ENCODE data around the gene TWSG1. TPM values are rescaled to one million over a fixed set of nuclear protein-coding genes. Genes with fewer than 3 reads are reported as not detected.

The TWSG1 gene
- total RNA-seq: 1 to 10 TPM; 5.1 to 6.0 TPM
- 1 to 10 TPM; 4.1 to 4.8 TPM for polyA plus RNA-seq

DNA sequence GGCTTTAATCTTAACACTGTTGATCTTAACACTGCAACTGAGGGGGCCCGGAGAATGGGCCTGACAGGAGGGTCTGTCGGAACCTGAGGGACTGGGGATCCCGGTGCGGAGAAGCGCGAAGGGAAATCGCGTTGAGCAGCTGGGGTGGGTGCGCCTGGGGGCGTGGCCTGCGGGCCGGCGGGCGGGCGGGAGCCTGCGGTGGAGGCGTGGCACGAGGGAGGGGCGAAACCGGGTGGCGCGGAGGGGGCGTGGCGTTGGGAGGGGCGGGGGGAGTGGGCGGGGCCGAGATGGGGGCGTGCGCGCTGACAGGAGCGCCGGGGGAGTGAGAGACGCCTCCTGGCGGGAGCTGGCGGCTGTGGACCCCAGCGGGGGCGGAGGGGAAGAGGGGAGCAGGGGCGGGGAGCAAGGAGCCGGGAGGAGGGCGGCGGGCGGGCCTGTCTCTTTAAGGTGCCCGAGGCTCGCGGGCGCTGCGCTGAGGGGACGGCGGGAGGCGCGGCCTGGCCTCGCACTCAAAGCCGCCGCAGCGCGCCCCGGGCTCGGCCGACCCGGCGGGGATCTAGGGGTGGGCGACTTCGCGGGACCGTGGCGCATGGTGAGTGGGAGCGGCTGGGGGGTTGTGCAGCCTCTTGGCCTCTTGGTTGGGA is at the start of gene TWSG1:
Gene TWSG1, plus strand, starts transcription at position 445 of the 644 bp plus-strand sequence. CDS start 2,457 bp downstream, outside the sequence.
- Histone ChIP-seq H3K27me3 (ENCODE audit: insufficient read depth, low read length) (no peaks in the 10 kb centered on the region), H3K36me3 (ENCODE audit: insufficient read depth, low read length) (no peaks in the 10 kb centered on the region), H3K9me3 (ENCODE audit: control insufficient read depth in 1 of 2, low read length in 2 of 2) (no peaks in the 10 kb centered on the region), H3K4me1 (ENCODE audit: insufficient read depth, low read length) (peaks cover 17% of the 10 kb centered on the region), H3K4me3 (ENCODE audit: low read length in 2 of 2) (peak within 1 kb of the TSS; percentile 76 to 90), H3K27ac (ENCODE audit: low read depth, low read length) (peak within 1 kb of the TSS; percentile 57)
- intact Hi-C loops (cut with micrococcal nuclease): loop anchor here (1.0 to 2.0 kb wide), 8 partner anchors 141 to 630 kb away; partner anchors contain the start of genes ANKRD12, NDUFV2, RALBP1 and VAPA
- peak within 1 kb of the TSS; percentile 83 to 93 (median 91) for H3K27ac Mint-ChIP-seq
- peaks cover 0 to 2% (median 0%) of the 10 kb centered on the region in 8 donors for H3K9me3 Mint-ChIP-seq
- peaks cover 4 to 5% of the 10 kb centered on the region in 2 donors for H3K36me3 Mint-ChIP-seq
- CTCF ChIA-PET (ENCODE audit: partially characterized antibody): interaction anchor here (1.4 to 1.9 kb wide), 6 partner anchors 30 to 264 kb away, joined by 3 to 8 read pairs (median 4); partner anchors contain the start of gene NDUFV2
- POLR2A ChIA-PET (ENCODE audit: partially characterized antibody): interaction anchor here (0.9 to 2.4 kb wide), 10 partner anchors 58 to 261 kb away, joined by 3 to 10 read pairs (median 4); partner anchors contain the start of genes ANKRD12, NDUFV2 and RALBP1
- peak within 1 kb of the TSS; percentile 85 to 96 (median 90) for H3K4me3 Mint-ChIP-seq
- peaks cover 8 to 27% (median 18%) of the 10 kb centered on the region in 4 donors for H3K4me1 Mint-ChIP-seq
- peaks cover 1 to 6% of the 10 kb centered on the region in 2 donors for H3K27me3 Mint-ChIP-seq
- peak; percentile 90 to 94 (median 91) for DNase-seq

DNA sequence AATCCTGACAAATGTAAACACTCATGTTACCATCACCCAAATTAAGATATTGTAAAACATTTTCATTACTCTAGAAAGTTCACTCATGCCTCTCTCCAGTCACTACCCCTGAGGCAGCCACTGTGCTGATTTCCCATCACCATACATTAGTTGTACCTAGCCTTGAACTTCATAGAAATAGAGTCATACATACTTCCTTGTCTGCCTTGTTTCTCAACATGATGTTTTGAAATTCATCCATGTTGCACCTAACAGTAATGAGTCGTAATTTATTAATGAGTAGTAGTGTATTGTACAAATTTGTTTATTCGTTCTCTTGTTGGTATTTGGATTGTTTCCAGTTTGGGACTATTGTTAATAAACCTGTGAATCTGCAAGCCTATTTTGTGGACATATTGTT is 49.0 kb upstream of the TWSG1 start:
- H3K9me3 ChIP-seq (ENCODE audit: control insufficient read depth in 1 of 2, low read length in 2 of 2): peaks cover 0 to under 1% of the 10 kb centered on the region in 2 donors
- H3K9me3 Mint-ChIP-seq: peaks cover 0 to 12% (median 6%) of the 10 kb centered on the region in 8 donors
- H3K27me3 ChIP-seq (ENCODE audit: insufficient read depth, low read length): no peaks in the 10 kb centered on the region
- no peak overlapping the region for H3K27ac ChIP-seq (ENCODE audit: low read depth, low read length)
- no peak overlapping the region for H3K4me3 ChIP-seq (ENCODE audit: low read length in 2 of 2)
- peaks cover 30 to 32% of the 10 kb centered on the region in 2 donors for H3K36me3 Mint-ChIP-seq
- H3K4me1 ChIP-seq (ENCODE audit: insufficient read depth, low read length): no peaks in the 10 kb centered on the region
- intact Hi-C loops (cut with micrococcal nuclease): no loop called here
- ChIA-PET POLR2A (ENCODE audit: partially characterized antibody) (no interaction called here), CTCF (ENCODE audit: partially characterized antibody) (no interaction called here)
- H3K4me3 Mint-ChIP-seq: no peak overlapping the region
- no peaks in the 10 kb centered on the region for H3K36me3 ChIP-seq (ENCODE audit: insufficient read depth, low read length)
- no peak for DNase-seq
- no peaks in the 10 kb centered on the region for H3K27me3 Mint-ChIP-seq
- H3K27ac Mint-ChIP-seq: no peak overlapping the region
- H3K4me1 Mint-ChIP-seq: peaks cover 0 to 5% (median 0%) of the 10 kb centered on the region in 4 donors

DNA sequence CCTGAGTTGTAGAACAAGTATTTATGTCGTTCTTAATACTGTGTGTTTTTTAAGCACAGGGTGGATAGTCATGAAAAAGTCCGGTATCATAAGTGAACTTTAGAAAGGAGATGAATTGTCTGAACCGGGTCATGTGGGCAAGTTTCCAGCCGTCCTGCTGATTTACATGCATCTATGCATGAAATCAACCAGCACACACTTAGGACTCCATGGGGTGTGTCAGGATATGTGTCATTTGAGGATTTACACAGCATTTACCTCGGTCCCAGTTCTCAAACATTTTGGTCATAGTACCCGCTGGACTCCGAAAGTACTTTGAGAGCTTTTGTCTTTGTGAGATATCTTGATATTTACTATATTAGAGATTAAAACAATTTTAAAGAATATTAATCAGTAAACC is 47.5 kb upstream of the TWSG1 start:
- peaks cover 0 to 5% (median 0%) of the 10 kb centered on the region in 4 donors for H3K4me1 Mint-ChIP-seq
- Histone ChIP-seq H3K36me3 (ENCODE audit: insufficient read depth, low read length) (no peaks in the 10 kb centered on the region), H3K4me3 (ENCODE audit: low read length in 2 of 2) (no peak overlapping the region), H3K27me3 (ENCODE audit: insufficient read depth, low read length) (no peaks in the 10 kb centered on the region), H3K4me1 (ENCODE audit: insufficient read depth, low read length) (no peaks in the 10 kb centered on the region), H3K27ac (ENCODE audit: low read depth, low read length) (no peak overlapping the region), H3K9me3 (ENCODE audit: control insufficient read depth in 1 of 2, low read length in 2 of 2) (peaks cover 0 to 5% of the 10 kb centered on the region in 2 donors)
- no peak overlapping the region for H3K4me3 Mint-ChIP-seq
- intact Hi-C loops (cut with micrococcal nuclease): no loop called here
- DNase-seq: no peak
- H3K9me3 Mint-ChIP-seq: peaks cover 0 to 21% (median 17%) of the 10 kb centered on the region in 8 donors
- ChIA-PET POLR2A (ENCODE audit: partially characterized antibody) (no interaction called here), CTCF (ENCODE audit: partially characterized antibody) (interaction anchor here (1.1 kb wide), 1 partner anchor 16 kb away, joined by 3 read pairs; no protein-coding TSS in a partner anchor)
- peak overlapping the region in 1 of 7 donors; percentile 0 for H3K27ac Mint-ChIP-seq
- peaks cover 20 to 28% of the 10 kb centered on the region in 2 donors for H3K36me3 Mint-ChIP-seq
- no peaks in the 10 kb centered on the region for H3K27me3 Mint-ChIP-seq

DNA sequence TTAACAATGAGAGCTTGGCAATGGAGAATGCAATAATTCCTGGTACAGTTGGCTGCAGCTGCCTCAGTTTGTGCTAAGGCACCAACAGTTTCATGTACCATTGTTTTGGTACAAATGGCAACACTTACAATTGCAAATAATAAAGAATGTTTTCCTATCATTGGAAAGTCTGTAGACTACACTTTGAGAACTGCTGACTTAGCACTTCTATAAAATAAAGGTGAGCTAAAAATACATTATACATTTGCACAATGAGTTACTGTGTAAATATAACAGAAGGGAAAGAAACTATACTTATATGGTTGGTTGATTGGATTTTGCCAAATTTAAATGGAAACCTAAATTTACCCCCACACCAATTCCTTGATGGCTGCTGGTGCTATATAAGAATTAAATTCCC is 44.9 kb upstream of the TWSG1 start:
- intact Hi-C loops (cut with micrococcal nuclease): no loop called here
- Mint-ChIP-seq H3K36me3 (peaks cover 16 to 29% of the 10 kb centered on the region in 2 donors), H3K27ac (peak overlapping the region in 1 of 7 donors; percentile 30), H3K27me3 (no peaks in the 10 kb centered on the region), H3K4me3 (no peak overlapping the region), H3K9me3 (peaks cover 0 to 45% (median 37%) of the 10 kb centered on the region in 8 donors), H3K4me1 (peaks cover 0 to 5% (median 0%) of the 10 kb centered on the region in 4 donors)
- peaks cover 0 to 11% of the 10 kb centered on the region in 2 donors for H3K9me3 ChIP-seq (ENCODE audit: control insufficient read depth in 1 of 2, low read length in 2 of 2)
- H3K27me3 ChIP-seq (ENCODE audit: insufficient read depth, low read length): no peaks in the 10 kb centered on the region
- POLR2A ChIA-PET (ENCODE audit: partially characterized antibody): interaction anchor here (0.6 kb wide), 1 partner anchor 11 kb away, joined by 3 read pairs; no protein-coding TSS in a partner anchor
- CTCF ChIA-PET (ENCODE audit: partially characterized antibody): no interaction called here
- H3K4me3 ChIP-seq (ENCODE audit: low read length in 2 of 2): no peak overlapping the region
- H3K36me3 ChIP-seq (ENCODE audit: insufficient read depth, low read length): no peaks in the 10 kb centered on the region
- H3K27ac ChIP-seq (ENCODE audit: low read depth, low read length): no peak overlapping the region
- DNase-seq: no peak
- H3K4me1 ChIP-seq (ENCODE audit: insufficient read depth, low read length): no peaks in the 10 kb centered on the region

DNA sequence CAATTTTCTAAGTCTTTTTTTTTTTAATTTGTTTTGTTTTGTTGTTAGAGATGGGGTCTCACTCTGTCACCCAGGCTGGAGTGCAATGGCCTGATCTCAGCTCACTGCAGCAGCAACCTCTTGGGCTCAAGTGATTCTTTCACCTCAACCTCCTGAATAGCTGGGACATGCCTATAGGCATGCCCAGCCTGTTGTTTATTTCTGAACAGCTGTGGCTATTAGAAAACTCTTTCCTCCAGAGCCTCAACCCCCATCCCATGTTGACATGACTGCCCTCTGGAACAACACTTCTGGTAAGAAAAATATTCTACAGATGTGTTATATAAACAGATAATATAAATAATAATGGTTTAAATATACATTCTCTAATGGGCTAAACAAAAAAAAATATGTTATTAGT is 44.4 kb upstream of the TWSG1 start:
- Histone ChIP-seq H3K9me3 (ENCODE audit: control insufficient read depth in 1 of 2, low read length in 2 of 2) (peaks cover 0 to 11% of the 10 kb centered on the region in 2 donors), H3K4me3 (ENCODE audit: low read length in 2 of 2) (no peak overlapping the region), H3K27me3 (ENCODE audit: insufficient read depth, low read length) (no peaks in the 10 kb centered on the region), H3K4me1 (ENCODE audit: insufficient read depth, low read length) (no peaks in the 10 kb centered on the region), H3K36me3 (ENCODE audit: insufficient read depth, low read length) (no peaks in the 10 kb centered on the region), H3K27ac (ENCODE audit: low read depth, low read length) (no peak overlapping the region)
- Mint-ChIP-seq H3K27ac (no peak overlapping the region), H3K36me3 (peaks cover 16 to 29% of the 10 kb centered on the region in 2 donors), H3K27me3 (no peaks in the 10 kb centered on the region), H3K4me3 (no peak overlapping the region), H3K4me1 (peaks cover 0 to 5% (median 0%) of the 10 kb centered on the region in 4 donors), H3K9me3 (peaks cover 0 to 45% (median 37%) of the 10 kb centered on the region in 8 donors)
- intact Hi-C loops (cut with micrococcal nuclease): no loop called here
- DNase-seq: no peak
- ChIA-PET CTCF (ENCODE audit: partially characterized antibody) (no interaction called here), POLR2A (ENCODE audit: partially characterized antibody) (no interaction called here)

DNA sequence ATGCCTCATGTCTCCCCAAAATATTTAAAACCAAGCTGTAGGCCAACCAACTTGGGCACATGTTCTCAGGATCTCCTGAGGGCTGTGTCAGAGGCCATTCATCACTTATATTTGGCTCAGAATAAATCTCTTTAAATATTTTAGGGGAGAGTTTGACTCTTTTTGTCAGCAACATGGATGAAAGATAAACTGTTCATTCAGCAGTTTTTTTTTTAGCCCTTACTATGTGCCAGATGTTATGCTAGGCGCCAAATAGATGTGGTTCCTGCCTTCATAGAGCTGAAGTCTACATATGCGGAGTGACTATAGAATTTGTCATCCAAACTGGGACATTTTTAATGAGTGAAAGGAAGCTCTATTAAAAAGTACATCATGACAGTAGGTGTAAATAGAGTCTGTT is 42.5 kb upstream of the TWSG1 start:
- CTCF ChIA-PET (ENCODE audit: partially characterized antibody): no interaction called here
- Mint-ChIP-seq H3K27ac (peak overlapping the region in 1 of 7 donors; percentile 8), H3K4me1 (peaks cover 0 to 2% (median 0%) of the 10 kb centered on the region in 4 donors), H3K9me3 (peaks cover 0 to 49% (median 38%) of the 10 kb centered on the region in 8 donors), H3K36me3 (peaks cover 17 to 22% of the 10 kb centered on the region in 2 donors), H3K4me3 (no peak overlapping the region), H3K27me3 (no peaks in the 10 kb centered on the region)
- H3K36me3 ChIP-seq (ENCODE audit: insufficient read depth, low read length): no peaks in the 10 kb centered on the region
- no peak overlapping the region for H3K4me3 ChIP-seq (ENCODE audit: low read length in 2 of 2)
- intact Hi-C loops (cut with micrococcal nuclease): no loop called here
- H3K9me3 ChIP-seq (ENCODE audit: control insufficient read depth in 1 of 2, low read length in 2 of 2): peaks cover 0 to 11% of the 10 kb centered on the region in 2 donors
- no peaks in the 10 kb centered on the region for H3K4me1 ChIP-seq (ENCODE audit: insufficient read depth, low read length)
- no peaks in the 10 kb centered on the region for H3K27me3 ChIP-seq (ENCODE audit: insufficient read depth, low read length)
- no peak overlapping the region for H3K27ac ChIP-seq (ENCODE audit: low read depth, low read length)
- POLR2A ChIA-PET (ENCODE audit: partially characterized antibody): no interaction called here
- DNase-seq: no peak

DNA sequence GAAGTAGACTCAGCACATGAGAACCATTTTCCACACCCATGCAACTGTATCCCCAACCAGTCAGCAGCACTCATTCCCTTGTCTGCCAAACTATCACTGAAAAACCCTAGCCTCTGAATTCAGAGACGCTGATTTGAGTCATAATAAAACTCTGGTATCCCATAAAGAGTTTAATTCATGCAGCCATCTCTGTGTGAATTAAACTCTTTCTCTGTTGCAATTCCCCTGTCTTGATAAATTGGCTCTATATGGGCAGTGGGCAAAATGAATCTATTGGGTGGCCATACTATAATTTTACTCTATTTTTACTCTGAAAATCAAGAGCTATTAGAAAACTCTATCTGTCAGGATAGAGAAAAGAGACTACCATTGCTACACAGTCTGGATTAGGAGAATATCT is 40.6 kb upstream of the TWSG1 start:
- H3K27me3 Mint-ChIP-seq: no peaks in the 10 kb centered on the region
- no peaks in the 10 kb centered on the region for H3K36me3 ChIP-seq (ENCODE audit: insufficient read depth, low read length)
- no peak overlapping the region for H3K27ac ChIP-seq (ENCODE audit: low read depth, low read length)
- no peaks in the 10 kb centered on the region for H3K4me1 ChIP-seq (ENCODE audit: insufficient read depth, low read length)
- H3K27ac Mint-ChIP-seq: no peak overlapping the region
- CTCF ChIA-PET (ENCODE audit: partially characterized antibody): no interaction called here
- H3K9me3 ChIP-seq (ENCODE audit: control insufficient read depth in 1 of 2, low read length in 2 of 2): peaks cover 0 to 11% of the 10 kb centered on the region in 2 donors
- DNase-seq: no peak
- intact Hi-C loops (cut with micrococcal nuclease): no loop called here
- no peaks in the 10 kb centered on the region for H3K4me1 Mint-ChIP-seq
- H3K4me3 ChIP-seq (ENCODE audit: low read length in 2 of 2): no peak overlapping the region
- no peak overlapping the region for H3K4me3 Mint-ChIP-seq
- H3K9me3 Mint-ChIP-seq: peaks cover 0 to 46% (median 38%) of the 10 kb centered on the region in 8 donors
- POLR2A ChIA-PET (ENCODE audit: partially characterized antibody): no interaction called here
- H3K36me3 Mint-ChIP-seq: peaks cover 12 to 20% of the 10 kb centered on the region in 2 donors
- H3K27me3 ChIP-seq (ENCODE audit: insufficient read depth, low read length): no peaks in the 10 kb centered on the region
